ENCODE measurements around the gene NRTN. TPM values are rescaled to one million over a fixed set of nuclear protein-coding genes. Genes with fewer than 3 reads are reported as not detected.

Gene NRTN
- total RNA-seq, 1 donor from 2014 or later = 2.8 TPM

GRCh38 chr19:5826531-5827341 is 21.9 kb downstream of the NRTN start:
- TF ChIP-seq, protein P1, sequence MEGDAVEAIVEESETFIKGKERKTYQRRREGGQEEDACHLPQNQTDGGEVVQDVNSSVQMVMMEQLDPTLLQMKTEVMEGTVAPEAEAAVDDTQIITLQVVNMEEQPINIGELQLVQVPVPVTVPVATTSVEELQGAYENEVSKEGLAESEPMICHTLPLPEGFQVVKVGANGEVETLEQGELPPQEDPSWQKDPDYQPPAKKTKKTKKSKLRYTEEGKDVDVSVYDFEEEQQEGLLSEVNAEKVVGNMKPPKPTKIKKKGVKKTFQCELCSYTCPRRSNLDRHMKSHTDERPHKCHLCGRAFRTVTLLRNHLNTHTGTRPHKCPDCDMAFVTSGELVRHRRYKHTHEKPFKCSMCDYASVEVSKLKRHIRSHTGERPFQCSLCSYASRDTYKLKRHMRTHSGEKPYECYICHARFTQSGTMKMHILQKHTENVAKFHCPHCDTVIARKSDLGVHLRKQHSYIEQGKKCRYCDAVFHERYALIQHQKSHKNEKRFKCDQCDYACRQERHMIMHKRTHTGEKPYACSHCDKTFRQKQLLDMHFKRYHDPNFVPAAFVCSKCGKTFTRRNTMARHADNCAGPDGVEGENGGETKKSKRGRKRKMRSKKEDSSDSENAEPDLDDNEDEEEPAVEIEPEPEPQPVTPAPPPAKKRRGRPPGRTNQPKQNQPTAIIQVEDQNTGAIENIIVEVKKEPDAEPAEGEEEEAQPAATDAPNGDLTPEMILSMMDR (IDR thresholded peaks at IDR 0.05; ENCODE audit: unreplicated experiment) = no peak
- no peaks in the 10 kb centered on the region for H3K36me3 Mint-ChIP-seq

GRCh38 chr19:5827342-5827890 is 22.5 kb downstream of the NRTN start:
- Mint-ChIP-seq H3K4me3 (peak overlapping the region; percentile 75), H3K27ac (peak overlapping the region; percentile 91), H3K27me3 (ENCODE audit: low read depth) (peaks cover 2% of the 10 kb centered on the region), H3K4me1 (peaks cover 11% of the 10 kb centered on the region), H3K9me3 (no peaks in the 10 kb centered on the region), H3K36me3 (no peaks in the 10 kb centered on the region)
- DNase-seq (ENCODE audit: low spot score in 2 of 2, unreplicated experiment in 2 of 2) = no peak
- TF ChIP-seq, protein P1 (IDR thresholded peaks at IDR 0.05; ENCODE audit: unreplicated experiment) = no peak

More at GRCh38 chr19:5826531-5827341, 21.9 kb downstream of the NRTN start:
- Mint-ChIP-seq H3K9me3 (no peaks in the 10 kb centered on the region), H3K27ac (peak overlapping the region; percentile 91), H3K27me3 (ENCODE audit: low read depth) (no peaks in the 10 kb centered on the region), H3K4me3 (peak overlapping the region; percentile 75), H3K4me1 (peaks cover 11% of the 10 kb centered on the region)
- DNase-seq (ENCODE audit: low spot score in 2 of 2, unreplicated experiment in 2 of 2) = peak; percentile 56 to 76

GRCh38 chr19:5827891-5828660 is 23.2 kb downstream of the NRTN start:
- Mint-ChIP-seq H3K27ac (peak overlapping the region; percentile 99), H3K27me3 (ENCODE audit: low read depth) (peaks cover 4% of the 10 kb centered on the region), H3K4me3 (peak overlapping the region; percentile 98), H3K4me1 (peaks cover 11% of the 10 kb centered on the region), H3K9me3 (no peaks in the 10 kb centered on the region), H3K36me3 (no peaks in the 10 kb centered on the region)
- peak; percentile 92 to 97 for DNase-seq (ENCODE audit: low spot score in 2 of 2, unreplicated experiment in 2 of 2)
- TF ChIP-seq, protein P1 (IDR thresholded peaks at IDR 0.05; ENCODE audit: unreplicated experiment) = no peak

- TF ChIP-seq, protein P1 (IDR thresholded peaks at IDR 0.05; ENCODE audit: unreplicated experiment) = no peak
- H3K4me3 Mint-ChIP-seq = peak overlapping the region; percentile 98
- H3K27me3 Mint-ChIP-seq (ENCODE audit: low read depth) = peaks cover 7% of the 10 kb centered on the region
- H3K9me3 Mint-ChIP-seq = no peaks in the 10 kb centered on the region
- H3K4me1 Mint-ChIP-seq = peaks cover 11% of the 10 kb centered on the region
- DNase-seq (ENCODE audit: low spot score in 2 of 2, unreplicated experiment in 2 of 2) = peak; percentile 53 to 71
- H3K27ac Mint-ChIP-seq = peak overlapping the region; percentile 99
- no peaks in the 10 kb centered on the region for H3K36me3 Mint-ChIP-seq
These were observed 24.0 kb downstream of the NRTN start for GRCh38 chr19:5828661-5829566.

All from mesothelial cell of epicardium (in vitro differentiated cells).